Right ventricle myocardium superior (tissue), 1 donor: ENCODE measurements around the gene PDAP1. TPM values are rescaled to one million over a fixed set of nuclear protein-coding genes. Genes with fewer than 3 reads are reported as not detected.
"Not testable (repeated sequence)": the region's sequence is repeated elsewhere in the genome, so short reads cannot be mapped to it uniquely, and the experiment has no call there.

Experiments used
- ATAC-seq: fragments of 200-7000 bp; cut with Tn5 transposase; one replicate; pipeline ENCODE4 v1.9.1; 2020; ENCODE audit warnings: mild to moderate bottlenecking; ENCODE audit not compliant: poor library complexity
- DNase-seq: peaks from one replicate; pipeline ENCODE4 v3.0.0-alpha.2; 2020
- intact Hi-C: fragments of 100-400 bp; cut with DNase I; formaldehyde crosslinking; loops from one replicate; pipeline ENCODE4 v1.11.2; 2022
- total RNA-seq: library from RNA; stranded (reverse); fragmentation: NEBNext Ultra II Directional; extraction: Animal tissue kit (Norgen Biotek cat#: 25700); gene quantifications from one replicate; pipeline ENCODE4 v1.2.1, GENCODE V29; 2021
- donor health status: DM: no; HTN: yes; CAD: no; lungs with severe emphysema.

Gene PDAP1
- total RNA-seq, 1 donor from 2014 or later, result 97.7 TPM

DNA sequence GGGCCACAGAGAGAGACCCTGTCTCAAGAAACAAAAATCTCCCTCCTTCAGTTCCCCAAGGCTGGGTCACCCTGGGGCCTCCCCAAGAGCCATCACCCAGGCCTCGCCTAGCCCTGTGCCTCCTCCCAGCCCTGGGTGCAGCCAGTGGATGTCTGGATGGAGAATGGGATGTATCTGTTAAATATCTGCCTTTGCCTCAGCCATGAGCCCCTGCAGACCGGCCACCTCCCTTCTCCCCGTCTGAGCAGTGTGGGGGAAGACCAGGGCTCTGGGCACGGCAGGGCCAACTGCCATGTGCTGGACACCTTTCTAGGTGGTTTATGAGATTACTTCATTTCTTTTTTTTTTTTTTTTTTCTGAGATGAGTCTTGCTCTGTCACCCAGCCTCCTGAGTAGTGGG lies 23.9 kb downstream of the PDAP1 start:
- ATAC-seq (no peak), DNase-seq (no peak)
- intact Hi-C loops, result no loop called here

DNA sequence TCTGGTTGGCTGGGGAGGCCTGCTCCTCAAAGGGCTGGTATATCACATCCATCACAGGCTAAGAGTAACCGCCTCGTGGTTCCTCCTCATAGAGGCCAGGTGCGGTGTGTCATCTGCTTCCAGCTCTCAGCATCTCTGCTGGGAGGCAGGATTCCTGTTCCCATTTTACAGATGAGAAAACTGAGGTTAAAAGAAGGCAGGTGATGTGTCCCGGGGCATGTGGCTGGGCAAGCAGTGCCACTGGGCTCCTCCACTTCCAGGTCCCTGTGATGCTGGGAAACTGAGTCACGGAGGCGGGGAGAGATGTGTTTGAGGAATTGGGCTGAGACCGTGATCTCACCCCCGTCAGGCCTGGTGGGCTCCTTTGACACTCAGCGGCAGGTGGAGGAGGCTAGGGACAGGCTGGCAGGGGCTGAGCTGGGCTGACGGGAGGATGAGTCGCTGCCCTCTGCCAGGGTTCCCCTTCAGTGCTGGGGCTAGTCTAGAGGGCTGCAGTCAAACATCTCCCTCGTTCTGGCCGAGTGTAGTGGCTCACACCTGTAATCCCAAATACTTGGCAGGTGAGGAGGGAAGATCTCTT lies 24.5 kb downstream of the PDAP1 start:
- no peak for DNase-seq
- ATAC-seq, result no peak

GRCh38 chr7:99383203-99383602 lies 25.2 kb downstream of the PDAP1 start:
- ATAC-seq, result no peak
- intact Hi-C loops, result no loop called here
- no peak for DNase-seq

More for the DNA sequence above, 24.5 kb downstream of the PDAP1 start:
- intact Hi-C loops, result no loop called here

- no peak for ATAC-seq
- intact Hi-C loops, result no loop called here
- DNase-seq, result no peak
These were observed 26.7 kb downstream of the PDAP1 start for GRCh38 chr7:99381664-99382075.

DNA sequence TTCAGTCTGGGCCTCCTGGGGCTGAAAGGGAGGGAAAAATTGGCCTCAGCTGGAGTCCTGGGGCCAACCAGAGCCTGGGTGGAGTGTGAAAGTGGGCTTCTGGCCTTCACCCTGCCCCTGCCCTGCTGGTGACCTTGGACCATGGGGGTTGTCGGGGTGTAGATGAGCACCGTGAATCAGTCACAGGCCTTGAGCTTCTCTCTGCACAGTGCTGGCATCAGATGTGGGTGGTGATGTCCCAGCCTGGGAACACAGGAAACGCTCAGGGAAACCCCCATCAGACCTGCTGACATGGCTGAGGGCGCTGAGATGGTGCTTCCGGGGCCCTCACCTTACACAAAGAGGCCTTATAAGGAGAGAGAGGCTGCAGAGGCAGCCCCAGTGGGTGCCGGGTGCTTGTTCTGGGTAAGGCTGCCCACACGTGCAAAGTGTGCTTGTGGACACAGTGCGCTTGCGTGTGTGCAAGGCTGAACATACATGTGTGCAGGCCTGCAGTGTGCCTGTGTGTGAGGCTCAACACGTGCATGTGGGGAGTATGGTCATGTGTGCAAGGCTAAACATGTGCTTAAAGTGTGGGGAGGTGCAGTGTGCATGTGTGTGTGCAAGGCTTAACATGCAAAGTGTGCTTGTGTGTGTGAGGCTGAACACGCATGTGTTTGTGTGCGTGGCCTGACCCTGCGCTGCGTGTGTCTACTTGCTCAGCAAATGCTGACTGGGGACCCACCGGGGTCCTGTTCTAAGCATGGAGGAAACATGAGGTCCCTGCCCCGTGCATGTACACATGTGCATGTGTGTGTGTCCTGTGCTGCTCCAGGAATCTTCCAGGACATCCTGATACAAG lies 27.4 kb downstream of the PDAP1 start:
- DNase-seq (peak; percentile 57), ATAC-seq (peak; percentile 5)
- intact Hi-C loops, result no loop called here

DNA sequence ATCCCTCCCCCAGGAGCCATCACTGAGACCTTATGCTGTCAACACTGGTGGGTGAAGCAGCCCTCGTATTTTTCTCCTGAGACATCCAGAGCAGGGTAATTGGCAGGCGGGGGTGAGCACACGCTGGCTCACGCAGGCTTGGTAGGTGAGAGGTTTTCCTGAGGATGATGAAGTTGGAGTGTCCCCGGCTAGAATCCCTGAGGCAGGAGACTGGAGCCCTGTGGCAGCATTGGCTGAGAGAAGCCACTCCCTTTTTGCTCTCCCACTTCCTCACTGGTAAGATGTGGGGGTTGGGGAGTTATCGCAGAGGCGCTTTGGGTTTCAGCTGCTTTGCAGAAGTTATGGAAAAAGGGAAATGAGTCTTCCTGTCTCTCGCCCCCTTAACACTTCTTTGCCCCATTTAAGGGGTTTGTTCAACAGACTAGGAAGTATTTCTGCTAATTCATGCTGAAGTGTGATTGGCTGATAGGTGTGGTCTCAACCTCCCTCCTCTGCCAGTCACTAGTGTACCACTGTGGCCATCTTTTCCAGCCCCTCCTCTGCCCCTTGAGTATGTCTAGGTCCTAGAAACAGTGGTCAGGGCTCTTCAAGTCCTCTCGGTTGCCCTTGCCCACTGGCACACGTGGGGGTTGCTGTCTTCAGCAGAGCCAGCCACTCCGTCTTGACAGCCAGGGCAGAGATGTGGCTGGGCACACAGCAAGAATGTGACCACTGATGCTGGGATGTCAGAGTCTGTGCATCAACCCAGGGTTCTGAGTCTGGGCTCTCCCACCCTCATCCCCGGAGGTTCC lies 28.2 kb downstream of the PDAP1 start:
- peak; percentile 53 for ATAC-seq
- no peak for DNase-seq
- intact Hi-C loops, result no loop called here

DNA sequence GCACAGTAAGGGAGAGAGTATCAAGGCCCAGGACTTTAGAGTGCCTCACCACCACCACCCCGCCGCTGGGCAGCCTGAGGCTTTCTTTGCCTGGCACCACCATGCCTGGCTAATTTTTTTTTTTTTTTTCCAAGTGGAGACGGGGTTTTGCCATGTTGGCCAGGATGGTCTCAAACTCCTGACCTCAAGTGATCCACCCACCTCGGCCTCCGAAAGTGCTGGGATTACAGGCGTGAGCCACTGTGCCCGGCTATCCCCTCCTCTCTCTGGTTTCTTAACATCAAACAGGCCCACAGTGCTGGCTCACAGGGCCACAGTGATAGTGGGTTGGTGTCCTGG lies 28.7 kb downstream of the PDAP1 start:
- ATAC-seq, intact Hi-C loops, DNase-seq: not testable (repeated sequence)

- ATAC-seq (peak; percentile 60), DNase-seq (peak; percentile 80)
- intact Hi-C loops, result no loop called here
These were observed 29.3 kb downstream of the PDAP1 start for GRCh38 chr7:99379043-99379577.

DNA sequence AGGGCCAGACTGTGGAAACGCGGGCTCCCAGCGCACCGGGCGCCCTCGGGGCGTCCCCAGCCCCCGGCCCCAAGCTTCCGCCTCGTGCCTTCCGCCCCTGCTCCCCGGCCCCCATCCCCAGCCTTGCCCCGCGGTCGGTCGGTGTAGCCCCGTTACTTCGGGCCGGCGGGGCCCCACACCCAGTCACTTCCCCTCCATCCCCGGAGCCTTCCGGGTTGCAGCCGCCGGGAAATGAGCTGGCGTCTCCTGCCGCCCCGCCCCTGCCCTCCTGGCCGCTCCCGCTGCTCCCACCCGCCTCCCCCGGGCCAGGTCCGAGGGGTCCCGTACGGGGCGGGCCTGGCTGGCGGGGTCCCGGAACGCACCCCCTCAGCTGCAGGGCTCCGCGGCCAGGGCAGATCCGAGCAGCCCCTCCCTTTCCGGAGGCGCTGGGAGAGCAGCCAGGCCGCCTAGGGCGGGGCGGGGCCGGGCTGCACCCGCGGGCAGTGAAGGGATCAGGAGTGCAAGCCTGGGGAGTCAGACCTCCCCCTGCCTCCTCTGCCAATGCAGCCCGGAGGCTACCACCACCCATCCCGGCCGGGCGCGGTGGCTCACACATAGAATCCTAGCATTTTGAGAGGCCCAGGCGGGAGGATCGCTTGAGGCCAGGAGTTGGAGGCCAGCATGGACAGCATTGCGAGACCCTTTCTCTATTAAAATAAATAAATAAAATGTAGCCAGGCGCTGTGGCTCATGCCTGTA lies 33.2 kb downstream of the PDAP1 start:
- DNase-seq (peak; percentile 91), ATAC-seq (peak; percentile 77)
- intact Hi-C loops, result no loop called here

DNA sequence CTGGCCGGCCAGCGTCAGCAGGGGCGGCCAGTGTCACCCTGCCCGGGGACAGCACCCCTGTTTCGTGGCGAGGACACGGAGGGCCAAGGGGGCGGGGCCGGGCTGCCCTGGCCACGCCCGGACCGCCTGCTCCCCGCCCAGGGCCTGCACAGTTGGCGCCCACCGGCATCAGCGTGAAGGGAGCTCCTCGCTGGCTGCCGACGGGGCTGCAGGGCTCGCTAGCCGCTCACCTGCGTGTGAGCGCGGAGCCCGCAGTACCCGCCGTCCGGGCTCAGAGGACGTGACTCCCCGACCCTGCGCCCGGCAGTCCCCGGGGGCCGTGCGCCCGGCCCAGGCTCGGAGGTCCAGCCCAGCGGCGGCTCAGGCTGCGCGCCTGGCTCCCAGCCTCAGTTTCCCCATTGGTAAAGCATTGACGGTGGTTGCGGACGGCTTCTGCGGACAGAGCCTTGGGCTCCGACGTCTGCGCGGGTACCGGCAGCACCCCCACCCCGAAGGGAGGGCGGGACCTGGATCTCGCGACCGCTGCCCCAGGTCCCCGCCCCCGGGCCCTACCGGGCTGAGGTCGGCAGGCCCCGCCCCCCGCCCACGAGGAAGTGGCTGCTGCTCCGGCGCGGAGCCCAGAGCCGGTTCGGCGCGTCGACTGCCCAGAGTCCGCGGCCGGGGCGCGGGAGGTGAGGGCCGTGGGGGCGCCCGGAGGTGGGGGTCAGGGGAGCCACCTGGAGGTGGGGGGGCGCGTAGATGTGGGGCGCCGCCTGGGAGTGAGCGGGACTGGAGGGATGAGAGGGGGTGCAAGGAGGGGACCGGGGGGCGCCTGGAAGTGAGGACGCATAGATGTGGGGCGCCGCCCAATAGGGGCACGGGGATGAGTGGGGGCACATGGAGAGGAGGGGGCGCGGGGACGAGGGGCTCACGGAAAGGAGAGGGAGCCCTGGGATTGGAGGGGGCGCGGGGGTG lies 34.0 kb downstream of the PDAP1 start, which contains the start of gene ARPC1B:
Gene ARPC1B, plus strand, starts transcription at position 620 of the 954 bp plus-strand sequence. CDS start 10,985 bp downstream, outside the sequence.
- DNase-seq (peak; percentile 92), ATAC-seq (peak; percentile 80)
- intact Hi-C loops, result loop anchor here (5.0 kb wide), 1 partner anchor 33 kb away; the partner anchor contains the start of genes BUD31 and PDAP1

DNA sequence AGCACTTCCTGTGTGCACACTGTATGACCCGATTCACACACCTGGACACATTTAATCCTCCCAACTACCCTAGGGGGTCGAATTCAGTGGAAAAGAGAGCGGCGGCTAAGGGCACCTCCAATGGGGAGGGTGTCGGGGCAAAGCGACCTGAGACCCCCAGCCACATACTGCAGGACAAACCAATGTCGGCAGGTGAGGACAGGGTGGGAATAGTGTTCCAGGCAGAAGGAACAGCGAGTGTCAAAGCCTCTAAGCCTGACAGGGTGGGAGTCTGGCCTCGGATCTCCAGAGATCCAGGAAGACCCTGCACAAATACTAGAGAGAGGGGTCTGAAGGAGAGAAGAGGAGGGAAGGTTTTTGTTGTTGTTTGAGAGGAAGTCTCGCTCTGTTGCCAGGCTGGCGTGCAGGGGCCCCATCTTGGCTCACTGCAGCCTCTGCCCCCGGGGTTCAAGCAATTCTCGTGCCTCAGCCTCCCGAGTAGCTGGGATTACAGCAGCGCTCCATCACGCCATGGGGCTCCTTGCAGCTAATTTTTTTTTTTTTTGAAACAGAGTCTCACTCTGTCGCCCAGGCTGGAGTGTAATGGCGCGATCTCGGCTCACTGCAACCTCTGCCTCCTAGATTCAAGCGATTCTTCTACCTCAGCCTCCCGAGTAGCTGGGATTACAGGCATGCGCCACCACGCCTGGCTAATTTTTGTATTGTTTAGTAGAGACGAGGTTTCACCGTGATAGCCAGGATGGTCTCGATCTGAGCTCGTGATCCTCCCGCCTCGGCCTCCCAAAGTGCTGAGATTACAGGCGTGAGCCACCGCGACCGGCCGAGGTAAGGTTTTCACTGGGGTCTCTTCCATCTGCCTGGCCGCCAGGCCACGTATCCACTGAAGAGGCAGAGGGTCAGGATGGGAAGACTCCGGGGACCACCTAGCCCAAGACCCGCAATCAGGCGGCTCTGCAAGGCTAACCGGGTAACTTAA lies 35.0 kb downstream of the PDAP1 start:
- intact Hi-C loops, result loop anchor here (5.0 kb wide), 1 partner anchor 34 kb away; the partner anchor contains the start of genes BUD31 and PDAP1
- DNase-seq (no peak), ATAC-seq (no peak)

- no peak for DNase-seq
- ATAC-seq, result peak; percentile 6
- intact Hi-C loops, result loop anchor here (5.0 kb wide), 1 partner anchor 35 kb away; the partner anchor contains the start of genes BUD31 and PDAP1
These were observed 35.9 kb downstream of the PDAP1 start for GRCh38 chr7:99372275-99373090.

GRCh38 chr7:99371376-99371920 lies 36.9 kb downstream of the PDAP1 start:
- ATAC-seq, result no peak
- DNase-seq, result no peak
- intact Hi-C loops, result loop anchor here (5.0 kb wide), 1 partner anchor 36 kb away; the partner anchor contains the start of genes BUD31 and PDAP1

DNA sequence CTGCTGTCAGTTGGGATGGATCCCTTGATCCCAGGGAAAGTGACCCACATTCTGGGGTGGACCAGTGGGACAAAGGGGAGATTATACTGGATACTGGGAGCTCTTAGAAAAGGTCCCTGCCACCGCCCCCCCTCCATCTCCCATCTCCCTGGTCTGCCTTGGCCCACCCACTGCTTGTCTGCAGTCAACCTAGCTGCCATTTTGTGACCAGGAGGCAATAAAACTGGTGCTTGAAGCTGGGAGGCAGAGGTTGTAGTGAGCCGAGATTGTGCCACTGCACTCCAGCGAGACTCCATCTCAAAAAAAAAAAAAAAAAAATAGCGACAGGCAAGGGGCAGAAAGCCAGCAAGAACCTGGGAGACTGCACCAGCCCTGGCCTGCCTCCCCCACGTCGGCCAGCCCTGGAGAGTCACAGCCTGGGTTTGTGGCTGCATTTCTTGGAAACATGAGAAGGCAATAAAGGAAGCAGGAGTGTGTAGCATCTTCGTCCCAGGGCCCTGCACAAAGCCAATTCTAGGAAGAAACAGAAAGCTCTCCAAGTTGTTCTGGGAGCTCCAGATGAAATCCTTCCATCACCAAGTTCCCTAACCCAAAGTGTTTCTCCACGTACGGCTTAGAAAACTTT lies 38.5 kb downstream of the PDAP1 start:
- ATAC-seq (no peak), DNase-seq (no peak)
- intact Hi-C loops, result loop anchor here (5.0 kb wide), 1 partner anchor 37 kb away; the partner anchor contains the start of genes BUD31 and PDAP1
